K562 (cell line): Measurements from ENCODE around the gene MB21D2. TPM values are rescaled to one million over a fixed set of nuclear protein-coding genes. Genes with fewer than 3 reads are reported as not detected.

Experiments
- ATAC-seq: fragments of 200-7000 bp; cut with Tn5 transposase; 3 replicates; pipeline ENCODE4 v1.9.1; 2020; ENCODE audit warnings: moderate library complexity
- BruUV-seq: library from RNA; stranded (reverse); fragments of 400-500 nt; replicated peaks from 2 replicates; lab custom pipeline; 2021; lab: Mats Ljungman, UMichigan
- CTCF ChIA-PET: fragments of 300-600 bp; formaldehyde crosslinking; extraction: SDS; loops from one replicate; lab custom pipeline; 2021; ENCODE audit warnings: low intra/inter-chr PET ratio; lab: Yijun Ruan, JAX
- POLR2A ChIA-PET: fragments of 300-600, 350-650 bp; sonication (Branson Sonifier 250); formaldehyde crosslinking; extraction: SDS; loops from one replicate; lab custom pipeline; 2021; ENCODE audit warnings: antibody characterized with exemption, inconsistent platforms; lab: Yijun Ruan, JAX
- DNase-seq, 4 experiments: peaks; one replicate each; pipeline versions ENCODE4 v3.0.0 to v3.0.0-alpha.2; 2011 to 2018; ENCODE audit warnings: low spot score in 3 of 4, mixed read lengths in 3 of 4; ENCODE audit errors: extremely low read depth in 1 of 4
- FAIRE-seq: peaks from 2 replicates; lab custom pipeline; 2011; peaks lifted over from hg19 to GRCh38; lab: Jason Lieb, UNC
- H2AFZ ChIP-seq: 2 replicates; pipeline ENCODE4 v1.6.0; 2011; ENCODE audit warnings: low read depth, low read length, control low read depth, inconsistent platforms
- H3K27ac ChIP-seq: fragments of 200-600 bp; 3 replicates; pipeline ENCODE4 v1.8.0; 2011; ENCODE audit warnings: low read depth, mild to moderate bottlenecking, control low read depth, inconsistent platforms, low read length, moderate library complexity, mixed read lengths; ENCODE audit errors: extremely low read depth
- H3K27me3 ChIP-seq, 2 experiments: fragments of 300-600 bp in 1 of 2; 2 replicates in 1 of 2; 3 replicates in 1 of 2; pipeline versions ENCODE4 v1.6.0 to v1.8.0; 2011; ENCODE audit warnings: inconsistent platforms in 2 of 2, low read length in 2 of 2, mild to moderate bottlenecking in 1 of 2, mixed read lengths in 1 of 2, moderate library complexity in 1 of 2; ENCODE audit not compliant: control insufficient read depth in 2 of 2, insufficient read depth in 2 of 2
- H3K36me3 ChIP-seq: fragments of 300-600 bp; 3 replicates; pipeline ENCODE4 v1.8.0; 2011; ENCODE audit warnings: mild to moderate bottlenecking, low read length, inconsistent platforms; ENCODE audit not compliant: control insufficient read depth, insufficient read depth
- H3K4me1 ChIP-seq, 2 experiments: fragments of 200-600 bp in 1 of 2; replicated peaks in 1 of 2; 2 replicates in 1 of 2; 3 replicates in 1 of 2; pipeline versions ENCODE4 v1.5.1 to v1.8.0; 2011; ENCODE audit warnings: inconsistent platforms in 2 of 2, low read length in 2 of 2, mild to moderate bottlenecking in 1 of 2, mixed read lengths in 1 of 2, moderate library complexity in 1 of 2; ENCODE audit not compliant: control insufficient read depth in 2 of 2, insufficient read depth in 2 of 2
- H3K4me2 ChIP-seq: 2 replicates; pipeline ENCODE4 v1.6.1; 2011; ENCODE audit warnings: low read length, control low read depth, inconsistent platforms, mixed read lengths; ENCODE audit not compliant: insufficient read depth
- H3K4me3 ChIP-seq: fragments of 200-600 bp; sonication (generic), shearing (Covaris generic); 2 replicates; pipeline ENCODE4 v1.5.1; 2016; ENCODE audit warnings: control low read depth, inconsistent platforms
- H3K79me2 ChIP-seq: fragments of 200-600 bp; 3 replicates; pipeline ENCODE4 v1.8.0; 2011; ENCODE audit warnings: low read length, inconsistent platforms; ENCODE audit not compliant: control insufficient read depth, insufficient read depth
- H3K9ac ChIP-seq, 2 experiments: 2 replicates each; pipeline versions ENCODE4 v1.6.0 to v1.6.1; 2011; ENCODE audit warnings: low read depth in 2 of 2, low read length in 2 of 2, control low read depth in 1 of 2, inconsistent platforms in 1 of 2, mild to moderate bottlenecking in 1 of 2, mixed read lengths in 1 of 2; ENCODE audit not compliant: insufficient read depth in 1 of 2
- H3K9me1 ChIP-seq: one replicate; pipeline ENCODE4 v1.6.0; 2011; ENCODE audit warnings: inconsistent platforms, mild to moderate bottlenecking, low read length, moderate library complexity; ENCODE audit not compliant: control insufficient read depth, insufficient read depth
- H3K9me3 ChIP-seq: replicated peaks from 2 replicates; pipeline ENCODE4 v1.5.1; 2011; ENCODE audit warnings: low read depth, low read length, inconsistent platforms; ENCODE audit not compliant: control insufficient read depth, insufficient read depth
- H4K20me1 ChIP-seq: replicated peaks from 2 replicates; pipeline ENCODE4 v1.6.1; 2011; ENCODE audit warnings: low read length, inconsistent platforms, mixed read lengths; ENCODE audit not compliant: control insufficient read depth, insufficient read depth
- CREB3L1 ChIP-seq: fragments of 450-650 bp; IDR thresholded peaks from 2 replicates; pipeline ENCODE4 v1.6.1; 2014; ENCODE audit warnings: low read depth, mild to moderate bottlenecking, moderate library complexity, borderline replicate concordance
- E2F1 ChIP-seq: sonication (generic); formaldehyde crosslinking; IDR thresholded peaks from 2 replicates; pipeline ENCODE4 v1.8.1; 2023; ENCODE audit warnings: mild to moderate bottlenecking, missing genetic modification reagents, moderate library complexity
- NR3C1 ChIP-seq: sonication (generic); formaldehyde crosslinking; IDR thresholded peaks from 2 replicates; pipeline ENCODE4 v1.8.1; 2022; ENCODE audit warnings: missing genetic modification reagents
- NRF1 ChIP-seq, 2 experiments: fragments of 450-650 bp; IDR thresholded peaks in 1 of 2; conservative IDR thresholded peaks in 1 of 2; 2 replicates each; pipeline ENCODE4 v1.6.1; 2014; ENCODE audit warnings: mild to moderate bottlenecking in 2 of 2
- PHF21A ChIP-seq: fragments of 450-650 bp; IDR thresholded peaks from 2 replicates; pipeline ENCODE4 v1.6.1; 2017; ENCODE audit warnings: low read depth, borderline replicate concordance
- RNF219 ChIP-seq: fragments of 250-450 bp; sonication (Bioruptor Pico); IDR thresholded peaks from 2 replicates; pipeline ENCODE4 v1.5.0; 2022; ENCODE audit warnings: mild to moderate bottlenecking
- TAF7 ChIP-seq: fragments of 450-650 bp; IDR thresholded peaks from 2 replicates; pipeline ENCODE4 v1.6.1; 2016; ENCODE audit warnings: missing genetic modification characterization, missing compliant biosample characterization
- YBX1 ChIP-seq: fragments of 450-650 bp; IDR thresholded peaks from 2 replicates; pipeline ENCODE4 v1.7.1; 2016; ENCODE audit warnings: mild to moderate bottlenecking
- whole genome bisulfite sequencing: fragments of 100-300 bp; shearing (Covaris generic); methylation state at CpG from one replicate; pipeline ENCODE4 v1.1.6; 2016; ENCODE audit warnings: low coverage, mixed read lengths; ENCODE audit not compliant: insufficient coverage; ENCODE audit errors: missing lambda C conversion rate; 5-methylcytosine and 5-hydroxymethylcytosine counted together
- in situ Hi-C: fragments of 300-500 bp; cut with MboI; formaldehyde crosslinking; loops from 4 replicates; pipeline ENCODE4 v1.15.0; 2018; ENCODE audit warnings: inconsistent platforms, mixed read lengths
- intact Hi-C: fragments of 100-400 bp; cut with micrococcal nuclease; formaldehyde crosslinking; loops from 2 replicates; pipeline ENCODE4 v1.14.2; 2022
- polyA plus RNA-seq, 8 experiments: library from polyadenylated mRNA; depleted of rRNA in 4 of 8; stranded (reverse) in 5 of 8; unstranded in 3 of 8; fragments of >200 nt; fragmentation: Nextera tagmentation in 2 of 8; fragmentation: Illumina TruSeq in 1 of 8; extraction: Ambion mirVana in 2 of 8; extraction: Trizol in 1 of 8; gene quantifications; 2 replicates each; pipeline versions ENCODE4 v1.2.1 to v1.2.3, GENCODE V29; 2011 to 2014; ENCODE audit warnings: inconsistent platforms in 1 of 8, missing spikeins in 1 of 8
- total RNA-seq, 7 experiments: library from RNA; depleted of rRNA in 6 of 7; stranded (reverse); fragments of >200 nt in 6 of 7; fragmentation: Illumina TruSeq in 2 of 7; extraction: Trizol in 2 of 7; gene quantifications; 2 replicates each; pipeline versions ENCODE4 v1.2.1 to v1.2.3, GENCODE V29; 2011 to 2021; ENCODE audit warnings: low replicate concordance in 1 of 7

MB21D2 gene
- total and polyA plus RNA-seq, 9 of the 15 experiments (the other 6 are each of a cell fraction or from before 2014, with no cell fraction given) = 0.01 TPM; not detected in 8

- Histone ChIP-seq H3K4me3 (no peak overlapping the region), H3K27me3 (peaks cover 0 to 7% of the 10 kb centered on the region in 2 experiments; a peak in 1 of 5 replicates), H2AFZ (no peak overlapping the region), H3K27ac (no peak overlapping the region), H3K4me1 (no peaks in the 10 kb centered on the region), H4K20me1 (no peaks in the 10 kb centered on the region; the same call in 1 of the 2 replicates), H3K9me1 (no peaks in the 10 kb centered on the region), H3K79me2 (no peaks in the 10 kb centered on the region), H3K36me3 (no peaks in the 10 kb centered on the region), H3K9me3 (no peaks in the 10 kb centered on the region), H3K4me2 (no peak overlapping the region), H3K9ac (no peak overlapping the region)
- in situ Hi-C loops = no loop called here
- ATAC-seq = no peak
- no peak for DNase-seq
- FAIRE-seq = no peak
- BruUV-seq = no TSS peak
- ChIA-PET CTCF (no interaction called here), POLR2A (no interaction called here)
- TF ChIP-seq CREB3L1 (no peak), E2F1 (no peak), NR3C1 (CRISPR knock-in tag) (no peak), TAF7 (tag) (no peak), NRF1 (conservative IDR thresholded peaks at IDR 0.05 in 1 of 2, IDR thresholded peaks at IDR 0.05 in 1 of 2) (no peak), PHF21A (no peak), RNF219 (no peak), YBX1 (no peak)
- intact Hi-C loops = no loop called here
- WGBS = 0% methylated on average over 3 of the region's 3 CpGs
These were observed 52.7 kb downstream of the MB21D2 start for GRCh38 chr3:192864941-192865340.
